GM15510 (cell line): ENCODE measurements around the gene ASCL3.

Source experiments
- POLR2A ChIP-seq: IDR thresholded peaks from 3 replicates; pipeline ENCODE4 v1.6.1; 2011; ENCODE audit warnings: borderline replicate concordance; ENCODE audit not compliant: insufficient read length; ENCODE audit errors: extremely low read depth

The ASCL3 gene

GRCh38 chr11:8928981-8929615 is 13.7 kb downstream of the ASCL3 start:
- TF ChIP-seq POLR2A: no peak

- TF ChIP-seq POLR2A: no peak
Observed at GRCh38 chr11:8928205-8928604, 14.6 kb downstream of the ASCL3 start.

- TF ChIP-seq POLR2A: no peak
Observed at GRCh38 chr11:8927233-8927632, 15.6 kb downstream of the ASCL3 start.

- TF ChIP-seq POLR2A: no peak
Observed at GRCh38 chr11:8926236-8926635, 16.6 kb downstream of the ASCL3 start.

DNA sequence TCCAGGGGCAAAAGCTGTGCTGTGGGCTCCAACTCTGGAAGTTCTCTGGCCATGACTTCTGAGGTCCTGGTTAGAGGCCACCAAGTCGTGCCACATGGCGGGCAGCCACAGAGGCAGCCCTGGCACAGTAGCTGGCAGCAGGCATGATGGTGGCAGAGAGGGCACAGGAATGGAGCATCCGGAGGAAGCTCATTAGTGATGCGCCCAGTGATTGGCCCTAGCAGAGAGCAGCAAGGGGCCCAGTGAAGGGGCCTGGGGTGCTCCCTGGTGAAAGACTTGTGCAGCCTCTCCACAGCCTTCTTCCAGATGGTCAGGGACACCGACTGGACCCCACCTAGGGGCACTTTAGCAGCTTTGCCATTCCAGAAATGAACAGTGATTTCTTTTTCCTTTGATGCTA is 17.1 kb downstream of the ASCL3 start:
- no peak for TF ChIP-seq POLR2A

GRCh38 chr11:8922691-8923090 is 20.1 kb downstream of the ASCL3 start:
- TF ChIP-seq POLR2A: no peak

DNA sequence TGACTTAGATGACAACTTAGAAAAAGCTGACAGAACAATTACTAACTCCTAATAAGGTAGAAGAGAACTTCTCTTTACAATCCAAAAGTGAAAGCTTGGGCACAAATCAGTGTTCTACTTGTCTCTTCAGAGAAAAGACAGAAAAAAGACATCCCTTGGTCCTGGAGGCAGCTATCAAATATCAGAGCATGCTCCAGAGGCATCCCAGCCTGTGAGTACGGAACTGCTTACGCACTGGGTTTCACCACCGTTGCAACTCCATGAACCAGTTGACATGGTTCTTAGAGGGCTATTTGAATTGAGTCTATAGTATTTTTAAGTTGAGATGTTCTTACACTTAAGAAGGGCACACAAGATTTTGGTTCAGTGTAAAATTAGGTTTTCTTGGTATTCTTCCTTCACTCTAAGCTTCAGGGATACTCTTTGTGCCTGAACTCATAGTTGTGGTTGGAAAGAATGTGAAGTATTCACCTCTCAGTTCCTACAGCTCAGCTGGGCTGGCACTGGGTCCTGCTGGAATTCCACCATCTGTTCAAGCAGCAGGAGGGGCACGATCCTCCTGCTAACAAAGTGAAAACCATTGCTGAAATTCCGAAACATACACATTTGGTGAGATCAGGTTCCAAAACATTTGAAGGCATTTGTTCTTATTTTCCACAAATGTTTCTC is 25.5 kb downstream of the ASCL3 start:
- no peak for TF ChIP-seq POLR2A

DNA sequence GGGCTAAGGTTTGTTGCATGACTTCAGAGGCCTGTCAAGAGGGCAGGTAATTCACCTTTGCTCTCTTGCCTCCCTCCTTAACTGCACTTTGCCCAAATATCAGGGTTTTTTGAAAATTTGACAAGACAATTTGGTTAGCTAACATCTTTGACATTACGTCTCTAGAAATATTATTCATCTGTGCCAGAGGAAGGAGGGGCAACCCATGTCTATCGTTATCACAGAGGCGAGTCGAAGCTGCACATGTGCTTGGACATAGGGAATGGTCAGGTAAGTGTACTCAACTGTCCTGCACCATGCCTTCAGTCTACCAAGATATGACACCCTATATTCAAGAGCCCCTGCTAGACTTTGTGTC is 28.2 kb downstream of the ASCL3 start:
- TF ChIP-seq POLR2A: no peak

DNA sequence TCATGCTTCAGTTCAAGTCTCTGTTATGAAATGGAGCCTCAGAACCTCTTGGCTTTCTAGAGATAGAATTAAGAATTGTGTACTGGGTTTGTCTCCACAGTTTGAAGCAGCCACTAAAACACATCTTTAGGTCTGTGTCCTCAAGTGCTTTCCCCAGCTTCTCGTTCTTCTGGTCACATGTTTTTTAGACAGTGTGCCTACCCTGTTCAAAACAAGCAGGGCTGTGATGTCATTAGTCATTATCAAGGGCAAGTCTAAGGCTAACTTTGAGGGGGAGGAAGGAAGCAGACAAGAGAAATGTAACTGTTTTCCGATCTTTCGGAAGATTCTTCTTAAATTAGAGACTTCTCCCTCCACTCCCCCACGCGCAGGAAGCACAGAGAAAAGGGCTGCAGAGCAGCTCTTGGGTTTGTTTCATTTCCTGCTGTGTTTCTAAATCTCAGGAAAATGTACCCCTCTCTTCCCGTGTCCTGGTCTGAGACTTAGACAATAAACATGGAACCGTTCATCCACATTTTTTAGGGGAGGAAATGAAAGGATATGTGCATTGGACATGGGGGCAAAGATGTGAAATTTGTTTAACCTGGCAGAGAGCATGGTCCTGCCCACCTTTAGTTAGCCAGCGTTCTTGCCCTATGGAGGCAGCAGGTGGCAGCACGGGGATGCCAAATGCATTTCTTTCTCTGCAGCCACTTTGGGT is 28.7 kb downstream of the ASCL3 start:
- no peak for TF ChIP-seq POLR2A

GRCh38 chr11:8911029-8911823 is 31.6 kb downstream of the ASCL3 start, which contains the start of gene AKIP1:
TSS of gene AKIP1 (plus strand) at chr11:8911189. CDS start at chr11:8911450, 261 bp downstream.
- TF ChIP-seq POLR2A: peak; percentile 51

DNA sequence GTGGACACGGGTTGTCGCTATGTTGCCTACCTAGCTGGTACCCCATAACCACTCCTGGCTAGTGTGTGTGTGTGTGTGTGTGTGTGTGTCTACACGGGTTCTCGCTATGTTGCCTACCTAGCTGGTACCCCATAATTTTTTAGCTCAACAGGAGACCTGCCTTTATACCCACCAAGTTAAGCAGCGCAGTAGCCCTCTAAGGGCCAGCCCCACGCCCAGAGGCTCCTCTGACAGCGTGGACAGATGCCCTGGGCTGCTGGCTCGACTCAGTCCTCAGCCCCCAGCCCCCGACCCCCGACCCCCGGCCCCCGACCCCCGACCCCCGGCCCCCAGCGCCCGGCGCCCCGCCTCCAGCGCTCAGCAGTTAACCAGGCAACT is 32.2 kb downstream of the ASCL3 start:
- no peak for TF ChIP-seq POLR2A

DNA sequence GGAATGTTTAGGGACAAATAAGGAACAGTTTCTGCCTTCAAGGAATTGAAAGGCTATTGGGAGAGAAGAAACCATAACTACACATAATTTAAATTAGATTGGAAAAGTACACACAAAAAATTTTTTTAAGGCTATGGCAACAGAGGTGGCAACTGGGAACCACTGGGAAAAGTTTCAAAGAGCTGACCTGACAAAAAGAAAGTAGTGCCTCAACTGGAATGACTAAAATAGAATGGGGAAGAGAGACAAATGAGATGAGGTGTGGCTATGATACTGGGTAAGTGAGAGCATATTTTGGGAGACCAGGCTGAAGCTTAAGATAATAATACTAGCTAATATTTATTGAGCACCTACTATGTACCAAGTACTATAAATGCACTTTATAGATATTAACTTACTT is 34.7 kb downstream of the ASCL3 start:
- no peak for TF ChIP-seq POLR2A

- no peak for TF ChIP-seq POLR2A
Observed at GRCh38 chr11:8907116-8907515, 35.7 kb downstream of the ASCL3 start.

DNA sequence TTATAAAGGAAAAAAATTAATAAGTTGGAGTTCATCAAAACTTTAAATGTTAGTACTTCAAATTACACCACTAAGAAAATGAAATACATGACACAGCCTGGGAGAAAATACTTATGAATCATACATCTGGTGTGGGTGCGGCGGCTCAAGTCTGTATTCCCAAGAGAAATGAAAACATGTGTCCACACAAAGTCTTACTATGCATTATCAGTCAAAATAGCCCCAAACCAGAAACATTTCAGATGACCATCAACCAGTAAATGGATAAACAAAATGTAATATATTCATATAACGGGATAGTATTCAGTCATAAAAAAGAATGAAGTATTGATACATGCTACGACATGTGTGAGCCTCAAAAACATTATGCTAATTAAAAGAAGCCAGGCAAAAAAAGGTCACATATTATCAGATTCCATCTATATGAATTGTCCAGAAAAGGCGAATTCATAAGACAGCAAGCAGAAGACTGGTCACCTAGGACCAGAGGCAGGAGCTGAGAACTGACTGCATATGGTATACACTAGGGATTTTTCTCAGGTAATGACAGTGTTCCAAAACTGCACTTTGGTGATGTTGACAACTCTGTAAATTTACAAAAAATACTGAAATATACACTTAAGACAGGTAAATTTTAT is 37.2 kb downstream of the ASCL3 start:
- no peak for TF ChIP-seq POLR2A
